Colonic mucosa (tissue), 4 donors: ENCODE data around the gene ATP1A2. TPM values are rescaled to one million over a fixed set of nuclear protein-coding genes. Genes with fewer than 3 reads are reported as not detected.

Experiments used
- DNase-seq: peaks from one replicate; pipeline ENCODE4 v3.0.0-alpha.2; 2020
- H3K27ac ChIP-seq: fragments of 200-600 bp; one replicate; pipeline ENCODE4 v1.8.0; 2021
- H3K27me3 ChIP-seq: fragments of 200-600 bp; one replicate; pipeline ENCODE4 v1.8.0; 2021
- H3K36me3 ChIP-seq: fragments of 200-600 bp; one replicate; pipeline ENCODE4 v1.8.0; 2021
- H3K4me1 ChIP-seq: fragments of 200-600 bp; one replicate; pipeline ENCODE4 v1.8.0; 2021; ENCODE audit warnings: mild to moderate bottlenecking
- H3K4me3 ChIP-seq: fragments of 200-600 bp; one replicate; pipeline ENCODE4 v1.8.0; 2021
- H3K9ac ChIP-seq, 2 donors: one replicate each; pipeline ENCODE4 v1.7.0; 2013; ENCODE audit warnings: control low read depth in 2 of 2, low read depth in 2 of 2, low read length in 2 of 2
- H3K9me3 ChIP-seq: fragments of 200-600 bp; one replicate; pipeline ENCODE4 v1.8.0; 2021
- CTCF ChIP-seq: fragments of 200-600 bp; IDR thresholded peaks from one replicate; pipeline ENCODE4 v1.8.0; 2022; ENCODE audit warnings: antibody characterized with exemption, mild to moderate bottlenecking
- intact Hi-C: fragments of 100-400 bp; cut with DNase I; formaldehyde crosslinking; loops from one replicate; pipeline ENCODE4 v1.14.1; 2022
- total RNA-seq, 2 donors: library from RNA; stranded (reverse); fragmentation: NEBNext Ultra II Directional in 1 of 2; extraction: Animal tissue kit (Norgen Biotek cat#: 25700) in 1 of 2; gene quantifications; one replicate each; pipeline ENCODE4 v1.2.1, GENCODE V29; 2021
- donor health status: healthy.
- donor health status: DM: no; HTN: no; CAD: no.
- donor health status: DM: no; HTN: no; CAD: no.

The ATP1A2 gene
- total RNA-seq, 2 donors from 2014 or later = 1.5 to 6.1 TPM

GRCh38 chr1:160117300-160117699, 1.7 kb downstream of the ATP1A2 start:
- intact Hi-C loops = no loop called here
- H3K9me3 ChIP-seq = no peaks in the 10 kb centered on the region
- H3K9ac ChIP-seq = peak overlapping the region in 1 of 2 donors; percentile 38
- no peaks in the 10 kb centered on the region for H3K36me3 ChIP-seq
- DNase-seq = no peak
- H3K4me3 ChIP-seq = no peak overlapping the region
- no peaks in the 10 kb centered on the region for H3K4me1 ChIP-seq
- H3K27me3 ChIP-seq = no peaks in the 10 kb centered on the region
- TF ChIP-seq CTCF = no peak
- no peak overlapping the region for H3K27ac ChIP-seq

- Histone ChIP-seq H3K27ac (no peak overlapping the region), H3K4me3 (no peak overlapping the region), H3K4me1 (no peaks in the 10 kb centered on the region), H3K9me3 (no peaks in the 10 kb centered on the region), H3K36me3 (no peaks in the 10 kb centered on the region), H3K27me3 (no peaks in the 10 kb centered on the region), H3K9ac (no peak overlapping the region)
- no peak for DNase-seq
- no peak for TF ChIP-seq CTCF
- intact Hi-C loops = no loop called here
Measured at GRCh38 chr1:160117709-160118183, 2.2 kb downstream of the ATP1A2 start.

GRCh38 chr1:160118928-160119327, 3.4 kb downstream of the ATP1A2 start:
- Histone ChIP-seq H3K27me3 (no peaks in the 10 kb centered on the region), H3K36me3 (no peaks in the 10 kb centered on the region), H3K27ac (no peak overlapping the region), H3K4me3 (no peak overlapping the region), H3K4me1 (no peaks in the 10 kb centered on the region), H3K9ac (no peak overlapping the region), H3K9me3 (no peaks in the 10 kb centered on the region)
- no peak for DNase-seq
- no peak for TF ChIP-seq CTCF
- intact Hi-C loops = no loop called here

- Histone ChIP-seq H3K27ac (no peak overlapping the region), H3K4me3 (no peak overlapping the region), H3K9ac (no peak overlapping the region), H3K36me3 (no peaks in the 10 kb centered on the region), H3K9me3 (no peaks in the 10 kb centered on the region), H3K4me1 (no peaks in the 10 kb centered on the region), H3K27me3 (no peaks in the 10 kb centered on the region)
- no peak for DNase-seq
- TF ChIP-seq CTCF = no peak
- intact Hi-C loops = no loop called here
Measured at GRCh38 chr1:160120797-160121196, 5.2 kb downstream of the ATP1A2 start.

GRCh38 chr1:160121388-160121787, 5.8 kb downstream of the ATP1A2 start:
- no peaks in the 10 kb centered on the region for H3K4me1 ChIP-seq
- intact Hi-C loops = no loop called here

More at GRCh38 chr1:160121388-160121787, 5.8 kb downstream of the ATP1A2 start:
- H3K36me3 ChIP-seq = no peaks in the 10 kb centered on the region
- TF ChIP-seq CTCF = no peak
- H3K9me3 ChIP-seq = no peaks in the 10 kb centered on the region
- no peak overlapping the region for H3K9ac ChIP-seq
- DNase-seq = no peak
- H3K27me3 ChIP-seq = no peaks in the 10 kb centered on the region
- no peak overlapping the region for H3K27ac ChIP-seq
- H3K4me3 ChIP-seq = no peak overlapping the region
